ENCODE data around the gene GPRC5B.

GRCh38 chr16:19846436-19846835 lies 38.2 kb downstream of the GPRC5B start:
- TF ChIP-seq CTCF (IDR thresholded peaks at IDR 0.05; ENCODE audit: low read length) (no peak), EZH2phosphoT487 (IDR thresholded peaks at IDR 0.05; ENCODE audit: low read length) (no peak)
